PC-9 (cell line): Measurements from ENCODE around the gene PRMT1.

ENCODE experiments used
- CTCF ChIP-seq: fragments of 200-600 bp; sonication (generic); conservative IDR thresholded peaks from 2 replicates; pipeline ENCODE4 v1.6.1; 2017; ENCODE audit warnings: mixed run types, antibody characterized with exemption, mild to moderate bottlenecking, moderate library complexity
- EZH2 ChIP-seq: fragments of 200-600 bp; sonication (generic); IDR thresholded peaks from 2 replicates; pipeline ENCODE4 v1.8.0; 2017; ENCODE audit warnings: antibody characterized with exemption, low read depth

GRCh38 chr19:49653466-49653806, 23.6 kb upstream of the PRMT1 start:
- no peak for TF ChIP-seq CTCF
- no peak for TF ChIP-seq EZH2
